Measurements from ENCODE around the gene C10orf67. TPM values are rescaled to one million over a fixed set of nuclear protein-coding genes. Genes with fewer than 3 reads are reported as not detected.

The C10orf67 gene
- total RNA-seq, 6 experiments from 2014 or later = 0.10 to 0.88 (median 0.33) TPM

DNA sequence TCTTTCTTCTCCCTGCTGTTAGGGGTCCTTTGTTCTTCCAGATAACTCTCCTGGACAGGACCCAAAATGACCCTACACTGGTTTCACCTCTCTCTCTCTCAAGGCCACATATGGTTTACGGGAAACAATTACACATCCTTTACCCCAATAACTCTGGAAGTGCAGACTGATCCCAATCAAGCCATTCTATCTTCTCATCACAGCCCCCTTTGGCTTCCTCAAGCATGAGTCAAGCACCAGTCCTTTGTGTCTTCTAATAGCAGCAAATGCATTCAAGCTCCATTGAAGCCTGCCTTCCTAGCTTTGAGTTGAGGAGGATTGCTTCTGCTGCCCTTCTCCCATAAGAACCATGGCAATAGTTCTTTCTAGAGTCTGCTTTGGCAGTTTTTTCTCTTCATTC lies 20.2 kb downstream of the C10orf67 start:
- H3K4me3 Mint-ChIP-seq = no peak overlapping the region
- H3K27me3 Mint-ChIP-seq (ENCODE audit: insufficient read depth) = no peaks in the 10 kb centered on the region
- no peaks in the 10 kb centered on the region for H3K36me3 Mint-ChIP-seq (ENCODE audit: low read depth)

DNA sequence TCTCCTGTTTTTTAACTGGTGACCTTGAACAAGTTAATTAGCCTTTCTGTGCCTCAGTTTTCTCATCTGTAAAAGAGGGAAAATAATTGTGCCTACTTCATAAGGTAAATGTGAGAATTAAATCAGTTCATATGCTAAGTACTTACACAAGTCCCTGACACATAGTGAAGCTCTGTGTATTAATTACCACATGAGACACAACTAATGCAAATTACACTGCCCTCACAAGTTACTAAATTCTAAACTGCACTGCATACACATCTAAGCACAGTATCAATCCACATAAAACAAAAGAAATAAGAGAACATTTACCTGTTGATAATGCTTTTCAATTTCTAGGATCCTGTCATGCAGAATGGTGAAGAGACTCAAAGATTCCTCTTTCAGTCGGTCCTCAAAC lies 22.5 kb downstream of the C10orf67 start:
- no peaks in the 10 kb centered on the region for H3K9me3 Mint-ChIP-seq
- no peak for DNase-seq
- H3K36me3 Mint-ChIP-seq (ENCODE audit: low read depth) = no peaks in the 10 kb centered on the region
- TF ChIP-seq, protein P1, sequence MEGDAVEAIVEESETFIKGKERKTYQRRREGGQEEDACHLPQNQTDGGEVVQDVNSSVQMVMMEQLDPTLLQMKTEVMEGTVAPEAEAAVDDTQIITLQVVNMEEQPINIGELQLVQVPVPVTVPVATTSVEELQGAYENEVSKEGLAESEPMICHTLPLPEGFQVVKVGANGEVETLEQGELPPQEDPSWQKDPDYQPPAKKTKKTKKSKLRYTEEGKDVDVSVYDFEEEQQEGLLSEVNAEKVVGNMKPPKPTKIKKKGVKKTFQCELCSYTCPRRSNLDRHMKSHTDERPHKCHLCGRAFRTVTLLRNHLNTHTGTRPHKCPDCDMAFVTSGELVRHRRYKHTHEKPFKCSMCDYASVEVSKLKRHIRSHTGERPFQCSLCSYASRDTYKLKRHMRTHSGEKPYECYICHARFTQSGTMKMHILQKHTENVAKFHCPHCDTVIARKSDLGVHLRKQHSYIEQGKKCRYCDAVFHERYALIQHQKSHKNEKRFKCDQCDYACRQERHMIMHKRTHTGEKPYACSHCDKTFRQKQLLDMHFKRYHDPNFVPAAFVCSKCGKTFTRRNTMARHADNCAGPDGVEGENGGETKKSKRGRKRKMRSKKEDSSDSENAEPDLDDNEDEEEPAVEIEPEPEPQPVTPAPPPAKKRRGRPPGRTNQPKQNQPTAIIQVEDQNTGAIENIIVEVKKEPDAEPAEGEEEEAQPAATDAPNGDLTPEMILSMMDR (IDR thresholded peaks at IDR 0.05) = no peak
- H3K4me1 Mint-ChIP-seq (ENCODE audit: low read depth) = peaks cover 17% of the 10 kb centered on the region; the same call in 1 of the 2 replicates
- no peak overlapping the region for H3K27ac Mint-ChIP-seq
- no peaks in the 10 kb centered on the region for H3K27me3 Mint-ChIP-seq (ENCODE audit: insufficient read depth)
- H3K4me3 Mint-ChIP-seq = no peak overlapping the region

More for the DNA sequence above, 20.2 kb downstream of the C10orf67 start:
- Mint-ChIP-seq H3K4me1 (ENCODE audit: low read depth) (peaks cover 17% of the 10 kb centered on the region; the same call in 1 of the 2 replicates), H3K9me3 (no peaks in the 10 kb centered on the region), H3K27ac (no peak overlapping the region)
- DNase-seq = no peak
- TF ChIP-seq, protein P1 (IDR thresholded peaks at IDR 0.05) = no peak

DNA sequence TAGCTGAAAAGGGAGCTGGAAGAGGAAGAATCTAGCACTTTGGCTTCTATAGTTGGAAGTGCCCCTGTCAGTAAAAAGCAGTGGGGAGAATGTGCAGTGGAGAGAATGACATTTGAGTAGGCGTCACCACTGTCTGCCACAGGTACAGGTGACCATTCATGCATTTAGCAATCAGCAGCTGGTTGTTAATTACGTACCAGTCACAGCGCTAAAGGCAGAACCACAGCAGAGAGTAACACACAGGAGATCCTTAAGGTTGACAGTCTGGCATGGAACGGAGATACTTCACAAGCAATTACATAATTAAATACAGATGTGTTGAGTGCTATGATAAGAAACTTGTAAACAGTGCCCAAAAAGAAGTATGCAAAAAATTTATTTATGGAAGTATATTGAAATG lies 24.8 kb downstream of the C10orf67 start:
- H3K27me3 Mint-ChIP-seq (ENCODE audit: insufficient read depth) = no peaks in the 10 kb centered on the region; the same call in 1 of the 2 replicates
- H3K9me3 Mint-ChIP-seq = no peaks in the 10 kb centered on the region
- DNase-seq = no peak
- peaks cover 21% of the 10 kb centered on the region for H3K4me1 Mint-ChIP-seq (ENCODE audit: low read depth)
- H3K4me3 Mint-ChIP-seq = no peak overlapping the region
- TF ChIP-seq, protein P1 (IDR thresholded peaks at IDR 0.05) = no peak
- no peaks in the 10 kb centered on the region for H3K36me3 Mint-ChIP-seq (ENCODE audit: low read depth)
- H3K27ac Mint-ChIP-seq = no peak overlapping the region

DNA sequence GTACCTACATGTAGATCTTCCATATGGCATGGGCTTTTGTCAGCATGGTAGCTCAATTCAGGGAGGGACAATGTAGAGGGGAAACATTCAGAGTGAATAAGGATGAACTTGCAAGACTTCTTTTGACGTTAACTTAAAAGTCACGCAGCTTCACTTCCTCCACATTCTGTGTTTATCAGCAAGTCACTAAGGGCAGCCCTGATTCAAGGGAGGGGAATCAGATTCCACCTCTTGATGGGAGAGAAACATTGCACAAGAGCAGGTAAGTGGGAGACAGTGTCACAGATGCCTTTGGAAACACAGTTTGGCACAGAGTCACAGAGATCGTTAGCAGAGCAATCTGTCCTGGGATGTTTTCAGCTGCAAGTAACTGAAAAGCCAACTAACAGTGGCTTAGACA lies 26.2 kb downstream of the C10orf67 start:
- Mint-ChIP-seq H3K4me3 (no peak overlapping the region), H3K27me3 (ENCODE audit: insufficient read depth) (no peaks in the 10 kb centered on the region; the same call in 1 of the 2 replicates), H3K27ac (no peak overlapping the region), H3K36me3 (ENCODE audit: low read depth) (no peaks in the 10 kb centered on the region), H3K4me1 (ENCODE audit: low read depth) (peaks cover 17% of the 10 kb centered on the region), H3K9me3 (no peaks in the 10 kb centered on the region)
- no peak for DNase-seq
- TF ChIP-seq, protein P1 (IDR thresholded peaks at IDR 0.05) = no peak

DNA sequence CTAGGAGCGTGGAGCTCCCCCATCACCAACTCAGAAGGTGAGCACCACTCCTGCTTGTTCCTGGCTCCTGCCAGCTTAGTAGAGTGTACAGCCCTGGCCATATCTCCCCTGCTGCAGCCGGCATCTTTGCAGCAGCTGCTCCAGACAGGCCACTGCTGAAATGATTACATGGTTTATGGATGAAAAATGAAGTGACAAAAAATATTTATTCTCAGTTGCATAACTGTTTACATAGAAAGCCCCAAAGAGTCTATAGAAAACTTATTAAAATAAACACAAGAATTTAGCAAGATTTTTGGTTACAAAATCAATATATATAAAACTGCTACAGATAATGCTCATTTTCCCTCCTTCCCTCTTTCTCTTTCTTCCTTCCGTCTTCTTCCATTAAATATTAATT lies 27.2 kb downstream of the C10orf67 start:
- DNase-seq = no peak
- no peaks in the 10 kb centered on the region for H3K36me3 Mint-ChIP-seq (ENCODE audit: low read depth)
- no peaks in the 10 kb centered on the region for H3K9me3 Mint-ChIP-seq
- no peak overlapping the region for H3K4me3 Mint-ChIP-seq
- H3K27ac Mint-ChIP-seq = no peak overlapping the region
- no peaks in the 10 kb centered on the region; the same call in 1 of the 2 replicates for H3K27me3 Mint-ChIP-seq (ENCODE audit: insufficient read depth)
- peaks cover 17% of the 10 kb centered on the region for H3K4me1 Mint-ChIP-seq (ENCODE audit: low read depth)
- TF ChIP-seq, protein P1 (IDR thresholded peaks at IDR 0.05) = no peak

DNA sequence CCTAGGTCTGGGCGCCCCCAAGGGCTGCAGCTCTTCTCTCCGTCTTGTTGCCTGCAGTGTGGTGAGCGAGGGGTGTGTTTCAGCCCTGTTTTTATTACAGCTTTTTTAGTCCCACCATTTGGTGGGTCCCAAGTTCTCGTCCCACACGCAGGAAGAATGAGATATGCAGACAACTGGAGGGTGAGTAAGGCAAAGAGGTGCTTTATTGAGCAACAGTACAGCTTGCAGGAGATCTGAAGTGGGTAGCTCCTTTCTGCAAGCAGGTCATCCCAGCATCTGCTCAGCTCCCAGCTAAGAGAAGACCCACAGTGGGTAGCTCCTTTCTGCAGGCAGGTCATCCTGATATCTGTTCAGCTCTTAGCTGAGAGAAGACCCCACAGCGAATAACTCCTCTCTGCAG lies 28.2 kb downstream of the C10orf67 start:
- TF ChIP-seq, protein P1 (IDR thresholded peaks at IDR 0.05) = no peak
- H3K36me3 Mint-ChIP-seq (ENCODE audit: low read depth) = no peaks in the 10 kb centered on the region
- no peak overlapping the region for H3K27ac Mint-ChIP-seq
- H3K9me3 Mint-ChIP-seq = no peaks in the 10 kb centered on the region
- peaks cover 17% of the 10 kb centered on the region for H3K4me1 Mint-ChIP-seq (ENCODE audit: low read depth)
- no peaks in the 10 kb centered on the region; the same call in 1 of the 2 replicates for H3K27me3 Mint-ChIP-seq (ENCODE audit: insufficient read depth)
- H3K4me3 Mint-ChIP-seq = no peak overlapping the region
- no peak for DNase-seq
